Ishikawa (cell line): Measurements from ENCODE around the gene PCBP3.

Source experiments
- CEBPB ChIP-seq: IDR thresholded peaks from 2 replicates; pipeline ENCODE4 v1.6.1; 2012
- CREB1 ChIP-seq: IDR thresholded peaks from 2 replicates; pipeline ENCODE4 v1.6.1; 2012; ENCODE audit warnings: low read depth
- EGR1 ChIP-seq: IDR thresholded peaks from 2 replicates; pipeline ENCODE4 v1.6.1; 2012
- EP300 ChIP-seq: IDR thresholded peaks from 2 replicates; pipeline ENCODE4 v1.6.1; 2012; ENCODE audit warnings: borderline replicate concordance
- FOXM1 ChIP-seq: IDR thresholded peaks from 2 replicates; pipeline ENCODE4 v1.6.1; 2012; ENCODE audit warnings: low read depth, borderline replicate concordance
- MAX ChIP-seq: IDR thresholded peaks from 2 replicates; pipeline ENCODE4 v1.6.1; 2012
- NFIC ChIP-seq: IDR thresholded peaks from 2 replicates; pipeline ENCODE4 v1.6.1; 2012
- RAD21 ChIP-seq: IDR thresholded peaks from 2 replicates; pipeline ENCODE4 v1.6.1; 2012; ENCODE audit warnings: low read depth
- REST ChIP-seq: IDR thresholded peaks from 2 replicates; pipeline ENCODE4 v1.6.1; 2012; ENCODE audit warnings: low read depth, mild to moderate bottlenecking
- TAF1 ChIP-seq: IDR thresholded peaks from 2 replicates; pipeline ENCODE4 v1.6.1; 2012; ENCODE audit warnings: low read depth, mild to moderate bottlenecking
- TCF12 ChIP-seq: IDR thresholded peaks from 2 replicates; pipeline ENCODE4 v1.6.1; 2012; ENCODE audit warnings: low read depth
- TEAD4 ChIP-seq: IDR thresholded peaks from 2 replicates; pipeline ENCODE4 v1.6.1; 2012
- USF1 ChIP-seq: IDR thresholded peaks from 2 replicates; pipeline ENCODE4 v1.6.1; 2012
- YY1 ChIP-seq: IDR thresholded peaks from 2 replicates; pipeline ENCODE4 v1.6.1; 2012; ENCODE audit warnings: low read depth
- ZBTB7A ChIP-seq: IDR thresholded peaks from 2 replicates; pipeline ENCODE4 v1.6.1; 2012; ENCODE audit warnings: low read depth

The PCBP3 gene

GRCh38 chr21:45935628-45936027 lies 292.1 kb downstream of the PCBP3 start:
- TF ChIP-seq REST (no peak), FOXM1 (no peak), TEAD4 (no peak), CREB1 (no peak), YY1 (no peak), ZBTB7A (no peak), EGR1 (no peak), MAX (no peak), TAF1 (no peak), CEBPB (no peak), NFIC (no peak), TCF12 (no peak), USF1 (no peak), EP300 (no peak), RAD21 (no peak)

- TF ChIP-seq CEBPB (no peak), NFIC (no peak), YY1 (no peak), USF1 (no peak), TAF1 (no peak)
These were observed 294.4 kb downstream of the PCBP3 start for GRCh38 chr21:45937721-45938452.

- TF ChIP-seq TCF12 (no peak), TAF1 (no peak), YY1 (no peak), NFIC (no peak), RAD21 (no peak), FOXM1 (no peak), REST (no peak), CREB1 (no peak), EGR1 (no peak)
These were observed 294.9 kb downstream of the PCBP3 start for GRCh38 chr21:45938453-45938755.

- no peak for TF ChIP-seq REST
- TF ChIP-seq TCF12 = no peak
- TF ChIP-seq MAX = no peak
- no peak for TF ChIP-seq TEAD4
- TF ChIP-seq FOXM1 = no peak
- TF ChIP-seq NFIC = no peak
- TF ChIP-seq EGR1 = no peak
- TF ChIP-seq USF1 = no peak
- TF ChIP-seq CEBPB = no peak
- no peak for TF ChIP-seq YY1
- TF ChIP-seq EP300 = no peak
- TF ChIP-seq RAD21 = no peak
- no peak for TF ChIP-seq ZBTB7A
- TF ChIP-seq CREB1 = no peak
These were observed 295.4 kb downstream of the PCBP3 start for GRCh38 chr21:45938811-45939520.
